Vagina (tissue), 2 donors: ENCODE measurements around the gene ABHD10. TPM values are rescaled to one million over a fixed set of nuclear protein-coding genes. Genes with fewer than 3 reads are reported as not detected.

Source experiments
- DNase-seq, 2 donors: peaks; one replicate each; pipeline ENCODE4 v3.0.0-alpha.2; 2017; ENCODE audit errors: extremely low spot score in 2 of 2
- H3K27ac ChIP-seq: fragments of 200-600 bp; sonication (generic); one replicate; pipeline ENCODE4 v1.5.1; 2019
- H3K27me3 ChIP-seq: fragments of 200-600 bp; sonication (generic); one replicate; pipeline ENCODE4 v1.5.1; 2019
- H3K36me3 ChIP-seq, 2 donors: fragments of 200-600 bp; sonication (generic); one replicate each; pipeline ENCODE4 v1.5.1; 2017 to 2019
- H3K4me1 ChIP-seq: fragments of 200-600 bp; sonication (generic); one replicate; pipeline ENCODE4 v1.5.1; 2019
- H3K4me3 ChIP-seq, 2 donors: fragments of 200-600 bp; sonication (generic); 1 replicate in 1 of 2; 2 replicates in 1 of 2; pipeline ENCODE4 v1.5.1; 2016 to 2019
- H3K9me3 ChIP-seq: fragments of 200-600 bp; sonication (generic); one replicate; pipeline ENCODE4 v1.5.1; 2019
- POLR2A ChIP-seq, 2 donors: fragments of 450-650 bp; IDR thresholded peaks; one replicate each; pipeline ENCODE4 v1.6.1; 2017; ENCODE audit warnings: antibody characterized with exemption in 2 of 2, mild to moderate bottlenecking in 2 of 2, moderate library complexity in 2 of 2
- POLR2AphosphoS5 ChIP-seq, 2 donors: sonication (generic); formaldehyde crosslinking; IDR thresholded peaks; one replicate each; pipeline ENCODE4 v1.9.0; 2017; ENCODE audit warnings: antibody characterized with exemption in 2 of 2, mild to moderate bottlenecking in 2 of 2, low read depth in 1 of 2; ENCODE audit not compliant: insufficient read depth in 1 of 2
- intact Hi-C: fragments of 100-400 bp; cut with DNase I; formaldehyde crosslinking; loops from one replicate; pipeline ENCODE4 v1.15.1; 2023
- total RNA-seq: library from RNA; depleted of rRNA; stranded (reverse); fragments of >200 nt; gene quantifications from one replicate; pipeline ENCODE4 v1.2.3, GENCODE V29; 2016
- TF ChIP-seq, protein P1 (sequence below), 3 experiments: fragments of 450-650 bp in 2 of 3; fragments of 200-600 bp in 1 of 3; sonication (generic) in 1 of 3; IDR thresholded peaks; one replicate each; pipeline ENCODE4 v1.5.1; 2017 to 2019; ENCODE audit warnings: antibody characterized with exemption in 3 of 3, mild to moderate bottlenecking in 2 of 3, moderate library complexity in 2 of 3

ABHD10 gene
- total RNA-seq, 1 donor from 2014 or later, result 10.8 TPM

DNA sequence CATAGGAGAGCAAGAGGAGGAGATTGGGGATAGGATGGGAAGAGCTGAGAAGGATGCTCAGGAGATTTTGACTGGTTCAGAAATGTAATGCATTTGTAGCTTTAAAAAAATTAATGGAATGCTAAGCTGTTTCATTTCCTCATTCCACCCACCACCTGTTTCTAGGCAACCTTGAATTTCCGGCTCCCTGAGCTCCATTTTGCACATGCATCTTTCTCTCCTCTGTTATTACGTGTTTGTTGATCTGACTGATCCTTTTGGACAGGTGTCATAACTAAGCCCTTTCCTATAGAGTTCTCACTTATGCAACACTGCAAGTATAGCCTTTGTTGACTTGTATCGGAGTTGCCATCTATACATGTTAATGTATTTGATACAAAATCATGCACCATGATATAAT lies 60.0 kb downstream of the ABHD10 start:
- Histone ChIP-seq H3K27ac (no peak overlapping the region), H3K27me3 (no peaks in the 10 kb centered on the region), H3K4me1 (no peaks in the 10 kb centered on the region), H3K36me3 (no peaks in the 10 kb centered on the region), H3K4me3 (no peak overlapping the region), H3K9me3 (no peaks in the 10 kb centered on the region)
- DNase-seq, result no peak
- TF ChIP-seq POLR2A (IDR thresholded peaks at IDR 0.05), result no peak
- TF ChIP-seq, protein P1, sequence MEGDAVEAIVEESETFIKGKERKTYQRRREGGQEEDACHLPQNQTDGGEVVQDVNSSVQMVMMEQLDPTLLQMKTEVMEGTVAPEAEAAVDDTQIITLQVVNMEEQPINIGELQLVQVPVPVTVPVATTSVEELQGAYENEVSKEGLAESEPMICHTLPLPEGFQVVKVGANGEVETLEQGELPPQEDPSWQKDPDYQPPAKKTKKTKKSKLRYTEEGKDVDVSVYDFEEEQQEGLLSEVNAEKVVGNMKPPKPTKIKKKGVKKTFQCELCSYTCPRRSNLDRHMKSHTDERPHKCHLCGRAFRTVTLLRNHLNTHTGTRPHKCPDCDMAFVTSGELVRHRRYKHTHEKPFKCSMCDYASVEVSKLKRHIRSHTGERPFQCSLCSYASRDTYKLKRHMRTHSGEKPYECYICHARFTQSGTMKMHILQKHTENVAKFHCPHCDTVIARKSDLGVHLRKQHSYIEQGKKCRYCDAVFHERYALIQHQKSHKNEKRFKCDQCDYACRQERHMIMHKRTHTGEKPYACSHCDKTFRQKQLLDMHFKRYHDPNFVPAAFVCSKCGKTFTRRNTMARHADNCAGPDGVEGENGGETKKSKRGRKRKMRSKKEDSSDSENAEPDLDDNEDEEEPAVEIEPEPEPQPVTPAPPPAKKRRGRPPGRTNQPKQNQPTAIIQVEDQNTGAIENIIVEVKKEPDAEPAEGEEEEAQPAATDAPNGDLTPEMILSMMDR (IDR thresholded peaks at IDR 0.05), result no peak
- no peak for TF ChIP-seq POLR2AphosphoS5 (IDR thresholded peaks at IDR 0.05; ENCODE audit: insufficient read depth in 1 of 2, low read depth in 1 of 2)
- intact Hi-C loops, result no loop called here

DNA sequence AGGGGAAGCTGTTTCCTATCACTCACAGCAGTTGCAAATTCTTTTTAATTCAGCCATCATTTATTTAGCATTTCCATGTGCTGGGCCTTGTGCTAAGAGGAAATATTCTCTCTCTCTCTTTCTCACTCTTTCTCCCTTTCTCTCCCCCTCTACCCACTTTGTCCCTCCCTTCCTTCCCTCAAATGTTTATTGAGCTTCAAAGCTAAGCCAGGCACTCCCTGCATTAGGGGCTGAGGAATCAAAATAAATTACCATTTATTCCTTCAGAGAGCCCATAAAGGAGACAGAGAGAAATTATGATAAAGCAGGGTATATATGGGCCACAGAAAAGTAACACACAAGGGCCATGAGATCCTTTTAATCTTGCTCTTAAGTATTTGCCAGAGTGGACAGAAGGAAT lies 62.5 kb downstream of the ABHD10 start:
- intact Hi-C loops, result loop anchor here (10.0 kb wide), 1 partner anchor 377 kb away; no protein-coding TSS in a partner anchor
- Histone ChIP-seq H3K9me3 (no peaks in the 10 kb centered on the region), H3K27me3 (no peaks in the 10 kb centered on the region), H3K4me3 (no peak overlapping the region), H3K36me3 (no peaks in the 10 kb centered on the region), H3K4me1 (no peaks in the 10 kb centered on the region), H3K27ac (no peak overlapping the region)
- TF ChIP-seq POLR2A (IDR thresholded peaks at IDR 0.05) (no peak), POLR2AphosphoS5 (IDR thresholded peaks at IDR 0.05; ENCODE audit: insufficient read depth in 1 of 2, low read depth in 1 of 2) (no peak)
- TF ChIP-seq, protein P1 (IDR thresholded peaks at IDR 0.05), result no peak
- DNase-seq, result no peak

DNA sequence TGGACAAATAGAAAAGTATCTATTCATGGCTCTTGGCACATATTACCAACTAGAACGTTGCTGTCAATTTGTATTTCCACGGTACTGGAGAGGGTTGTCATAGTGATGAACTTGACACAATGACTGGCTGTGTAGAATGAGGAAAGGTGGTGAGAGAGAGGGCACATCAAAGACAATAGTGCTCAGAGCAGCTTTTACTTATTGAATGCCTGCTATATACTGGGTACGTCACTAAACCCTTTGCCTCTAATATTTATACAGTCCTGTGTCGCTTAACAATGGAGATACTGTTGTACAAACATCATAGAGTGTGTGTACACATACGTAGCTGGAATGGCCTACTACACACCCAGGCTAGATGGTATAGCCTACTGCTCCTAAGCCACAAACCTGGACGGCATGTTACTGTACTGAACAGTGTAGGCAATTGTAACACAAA lies 64.0 kb downstream of the ABHD10 start:
- no peaks in the 10 kb centered on the region for H3K9me3 ChIP-seq
- no peak overlapping the region for H3K27ac ChIP-seq
- H3K4me1 ChIP-seq, result no peaks in the 10 kb centered on the region
- intact Hi-C loops, result loop anchor here (10.0 kb wide), 1 partner anchor 378 kb away; no protein-coding TSS in a partner anchor
- H3K4me3 ChIP-seq, result no peak overlapping the region
- no peak for DNase-seq
- TF ChIP-seq POLR2AphosphoS5 (IDR thresholded peaks at IDR 0.05; ENCODE audit: insufficient read depth in 1 of 2, low read depth in 1 of 2) (no peak), POLR2A (IDR thresholded peaks at IDR 0.05) (no peak)
- TF ChIP-seq, protein P1 (IDR thresholded peaks at IDR 0.05), result no peak
- no peaks in the 10 kb centered on the region for H3K27me3 ChIP-seq
- no peaks in the 10 kb centered on the region for H3K36me3 ChIP-seq

Other genes starting within 250 kb of the ABHD10 start
- gene PHLDB2, start 119.8 kb upstream of the ABHD10 start, total RNA-seq, result 66.8 TPM
- gene TAGLN3, start 19.9 kb downstream of the ABHD10 start, total RNA-seq, result 3.9 TPM
- not detected for gene TMPRSS7, start 55.7 kb downstream of the ABHD10 start, total RNA-seq
- 8.1 TPM for gene C3orf52, start 107.4 kb downstream of the ABHD10 start, total RNA-seq
- 1.5 TPM for gene GCSAM, start 154.2 kb downstream of the ABHD10 start, total RNA-seq